Stomach (tissue), 9 donors: ENCODE data around the gene CRYL1. TPM values are rescaled to one million over a fixed set of nuclear protein-coding genes. Genes with fewer than 3 reads are reported as not detected.
A peak's percentile ranks its signal among the peaks of the same experiment; 100 is the strongest.

Experiments used
- DNase-seq, 2 donors: peaks; one replicate each; pipeline versions ENCODE4 v3.0.0 to v3.0.0-alpha.2; 2013 to 2019
- H3K27ac ChIP-seq, 5 donors: fragments of 200-600 bp in 4 of 5; sonication (generic) in 4 of 5; one replicate each; pipeline ENCODE4 v1.5.1; 2013 to 2019; ENCODE audit warnings: mild to moderate bottlenecking in 1 of 5, moderate library complexity in 1 of 5
- H3K27me3 ChIP-seq, 3 donors: fragments of 200-600 bp; sonication (generic); one replicate each; pipeline ENCODE4 v1.5.1; 2017 to 2019; ENCODE audit warnings: mixed run types in 1 of 3
- H3K36me3 ChIP-seq, 4 donors: fragments of 200-600 bp; sonication (generic); 1 replicate in 3 of 4; 2 replicates in 1 of 4; pipeline ENCODE4 v1.5.1; 2016 to 2019
- H3K4me1 ChIP-seq, 4 donors: fragments of 200-600 bp; sonication (generic); one replicate each; pipeline ENCODE4 v1.5.1; 2016 to 2019
- H3K4me3 ChIP-seq, 4 donors: fragments of 200-600 bp; sonication (generic) in 3 of 4; one replicate each; pipeline ENCODE4 v1.5.1; 2016 to 2019; ENCODE audit warnings: mild to moderate bottlenecking in 1 of 4
- H3K9me3 ChIP-seq, 4 donors: fragments of 200-600 bp; sonication (generic); one replicate each; pipeline ENCODE4 v1.5.1; 2016 to 2019
- CTCF ChIP-seq, 7 experiments: fragments of 450-650 bp in 4 of 7; fragments of 200-600 bp in 3 of 7; sonication (generic) in 3 of 7; IDR thresholded peaks; one replicate each; pipeline ENCODE4 v1.5.1; 2016 to 2019; ENCODE audit warnings: antibody characterized with exemption in 7 of 7, control low read depth in 2 of 7, mild to moderate bottlenecking in 1 of 7
- EP300 ChIP-seq: sonication (generic); formaldehyde crosslinking; IDR thresholded peaks from one replicate; pipeline ENCODE4 v1.6.1; 2017; ENCODE audit warnings: antibody characterized with exemption
- POLR2A ChIP-seq, 4 donors: fragments of 450-650 bp; IDR thresholded peaks; one replicate each; pipeline ENCODE4 v1.6.1; 2016; ENCODE audit warnings: antibody characterized with exemption in 4 of 4, control low read depth in 2 of 4, mild to moderate bottlenecking in 1 of 4, moderate library complexity in 1 of 4
- POLR2AphosphoS5 ChIP-seq, 3 donors: sonication (generic); formaldehyde crosslinking; IDR thresholded peaks; one replicate each; pipeline ENCODE4 v1.6.1; 2016; ENCODE audit warnings: antibody characterized with exemption in 3 of 3
- WGBS, 5 donors: extraction: QIAGEN DNeasy Blood & Tissue Kit in 3 of 5; methylation state at CpG; one replicate each; pipeline versions ENCODE4 v1.1.5 to v1.1.7; 2013 to 2018; 5-methylcytosine and 5-hydroxymethylcytosine counted together
- intact Hi-C: fragments of 100-400 bp; cut with DNase I; formaldehyde crosslinking; loops from one replicate; pipeline ENCODE4 v1.15.1; 2023; ENCODE audit warnings: low total_unique reads
- polyA plus RNA-seq, 3 donors: library from polyadenylated mRNA; stranded (reverse); fragments of 200-250 nt; gene quantifications; one replicate each; pipeline ENCODE4 v1.2.3, GENCODE V29; 2013
- total RNA-seq, 5 donors: library from RNA; depleted of rRNA; stranded (reverse); fragments of >200 nt; gene quantifications; one replicate each; pipeline versions ENCODE4 v1.1.0 to v1.2.3, GENCODE V29; 2014 to 2016
- donor health status: healthy with polysubstance abuse.
- donor health status: Bipolar disorder and iron deficiency.
- donor health status: healthy.

Gene CRYL1
- total and polyA plus RNA-seq, 8 donors: 11.6 to 112 (median 38.0) TPM

GRCh38 chr13:20513466-20513995, 12.1 kb downstream of the CRYL1 start:
- TF ChIP-seq EP300 (no peak), CTCF (IDR thresholded peaks at IDR 0.05) (no peak), POLR2A (IDR thresholded peaks at IDR 0.05) (no peak), POLR2AphosphoS5 (IDR thresholded peaks at IDR 0.05) (no peak)
- Histone ChIP-seq H3K4me3 (no peak overlapping the region), H3K4me1 (peaks cover 0 to 7% (median 0%) of the 10 kb centered on the region in 4 donors), H3K27me3 (no peaks in the 10 kb centered on the region), H3K36me3 (peaks cover 11 to 34% (median 32%) of the 10 kb centered on the region in 4 donors), H3K27ac (no peak overlapping the region), H3K9me3 (no peaks in the 10 kb centered on the region)
- DNase-seq: no peak
- intact Hi-C loops: loop anchor here (10.0 kb wide), 1 partner anchor 321 kb away; no protein-coding TSS in a partner anchor
- WGBS, 5 donors: 64 to 93% (median 86%) methylated on average over 4 of the region's 4 CpGs

- TF ChIP-seq POLR2A (IDR thresholded peaks at IDR 0.05) (no peak), POLR2AphosphoS5 (IDR thresholded peaks at IDR 0.05) (no peak), EP300 (no peak), CTCF (IDR thresholded peaks at IDR 0.05) (no peak)
Observed at GRCh38 chr13:20512042-20512683, 13.5 kb downstream of the CRYL1 start.

GRCh38 chr13:20506696-20507095, 19.0 kb downstream of the CRYL1 start:
- no peak for TF ChIP-seq POLR2AphosphoS5 (IDR thresholded peaks at IDR 0.05)
- Histone ChIP-seq H3K27ac (no peak overlapping the region), H3K27me3 (no peaks in the 10 kb centered on the region), H3K4me1 (no peaks in the 10 kb centered on the region), H3K9me3 (no peaks in the 10 kb centered on the region), H3K36me3 (peaks cover 6 to 47% (median 38%) of the 10 kb centered on the region in 4 donors), H3K4me3 (no peak overlapping the region)
- 75 to 85% (median 77%) methylated on average over 4 of the region's 4 CpGs for WGBS, 5 donors
- no peak for DNase-seq
- intact Hi-C loops: no loop called here

More at GRCh38 chr13:20512042-20512683, 13.5 kb downstream of the CRYL1 start:
- no peaks in the 10 kb centered on the region for H3K9me3 ChIP-seq
- no peaks in the 10 kb centered on the region for H3K27me3 ChIP-seq
- intact Hi-C loops: loop anchor here (10.0 kb wide), 1 partner anchor 323 kb away; no protein-coding TSS in a partner anchor
- peaks cover 11 to 45% (median 37%) of the 10 kb centered on the region in 4 donors for H3K36me3 ChIP-seq
- no peaks in the 10 kb centered on the region for H3K4me1 ChIP-seq
- no peak overlapping the region for H3K4me3 ChIP-seq
- H3K27ac ChIP-seq: no peak overlapping the region
- WGBS, 5 donors: 77 to 82% (median 79%) methylated on average over 10 of the region's 10 CpGs
- peak in 1 of 2 donors; percentile 35 for DNase-seq

- no peak for TF ChIP-seq POLR2AphosphoS5 (IDR thresholded peaks at IDR 0.05)
- TF ChIP-seq EP300: no peak
- TF ChIP-seq CTCF (IDR thresholded peaks at IDR 0.05): no peak
- no peaks in the 10 kb centered on the region for H3K27me3 ChIP-seq
- intact Hi-C loops: no loop called here
- H3K9me3 ChIP-seq: no peaks in the 10 kb centered on the region
- no peak overlapping the region for H3K4me3 ChIP-seq
- no peak overlapping the region for H3K27ac ChIP-seq
- 77 to 81% (median 81%) methylated on average over 10 of the region's 10 CpGs for whole genome bisulfite sequencing, 5 donors
- H3K36me3 ChIP-seq: peaks cover 0 to 39% (median 28%) of the 10 kb centered on the region in 4 donors
- no peaks in the 10 kb centered on the region for H3K4me1 ChIP-seq
- DNase-seq: no peak
Observed at GRCh38 chr13:20505405-20506366, 20.0 kb downstream of the CRYL1 start.
